WTC11 (cell line): ENCODE data around the gene GALNT18. TPM values are rescaled to one million over a fixed set of nuclear protein-coding genes. Genes with fewer than 3 reads are reported as not detected.

Source experiments
- ATAC-seq: fragments of 200-7000 bp; cut with Tn5 transposase; 2 replicates; pipeline ENCODE4 v1.10.0; 2021; ENCODE audit warnings: mild to moderate bottlenecking, moderate library complexity
- CTCF ChIA-PET: fragments of 300-600 bp; sonication (Branson Sonifier 250); formaldehyde crosslinking; loops from one replicate; lab custom pipeline; 2021; ENCODE audit warnings: antibody characterized with exemption; lab: Charles Lee
- POLR2A ChIA-PET: fragments of 350-600 bp; sonication (Branson Sonifier 250); formaldehyde crosslinking; loops from one replicate; lab custom pipeline; 2021; ENCODE audit warnings: antibody characterized with exemption; lab: Charles Lee
- DNase-seq: peaks from one replicate; pipeline ENCODE4 v3.0.0; 2021; ENCODE audit warnings: low spot score
- H3K27ac Mint-ChIP-seq: 2 replicates; pipeline ENCODE4 v1.8.0; 2021; ENCODE audit warnings: mixed read lengths
- H3K27me3 Mint-ChIP-seq: 2 replicates; pipeline ENCODE4 v1.8.0; 2021; ENCODE audit warnings: low read depth, mild to moderate bottlenecking, moderate library complexity, mixed read lengths
- H3K36me3 Mint-ChIP-seq: 2 replicates; pipeline ENCODE4 v1.8.0; 2021; ENCODE audit warnings: mixed read lengths
- H3K4me1 Mint-ChIP-seq: 2 replicates; pipeline ENCODE4 v1.8.0; 2022; ENCODE audit warnings: mixed read lengths
- H3K4me3 Mint-ChIP-seq: 2 replicates; pipeline ENCODE4 v1.8.0; 2021; ENCODE audit warnings: mild to moderate bottlenecking, moderate library complexity, mixed read lengths
- H3K9me3 Mint-ChIP-seq: 2 replicates; pipeline ENCODE4 v1.8.0; 2021; ENCODE audit warnings: mixed read lengths
- CREB1 ChIP-seq: sonication (generic); formaldehyde crosslinking; IDR thresholded peaks from 2 replicates; pipeline ENCODE4 v1.8.0; 2023; ENCODE audit warnings: mild to moderate bottlenecking, missing genetic modification reagents
- CREM ChIP-seq: sonication (generic); formaldehyde crosslinking; IDR thresholded peaks from 2 replicates; pipeline ENCODE4 v1.8.1; 2022; ENCODE audit warnings: mild to moderate bottlenecking, missing genetic modification reagents, moderate library complexity
- JAZF1 ChIP-seq: fragments of 250-450 bp; sonication (Bioruptor Pico); IDR thresholded peaks from 2 replicates; pipeline ENCODE4 v1.9.0; 2021; ENCODE audit warnings: moderate library complexity, mild to moderate bottlenecking, inconsistent platforms
- KAT7 ChIP-seq: sonication (generic); formaldehyde crosslinking; IDR thresholded peaks from 2 replicates; pipeline ENCODE4 v1.8.1; 2023; ENCODE audit warnings: missing genetic modification reagents, mild to moderate bottlenecking, borderline replicate concordance
- RORB ChIP-seq: fragments of 250-450 bp; sonication (Bioruptor Pico); IDR thresholded peaks from 2 replicates; pipeline ENCODE4 v1.9.0; 2021; ENCODE audit warnings: mild to moderate bottlenecking
- TEAD4 ChIP-seq: sonication (generic); formaldehyde crosslinking; IDR thresholded peaks from 2 replicates; pipeline ENCODE4 v1.8.0; 2022; ENCODE audit warnings: mild to moderate bottlenecking, missing genetic modification reagents
- ZNF138 ChIP-seq: sonication (generic); formaldehyde crosslinking; conservative IDR thresholded peaks from 2 replicates; pipeline ENCODE4 v1.8.1; 2022; ENCODE audit warnings: mild to moderate bottlenecking, moderate library complexity, missing genetic modification reagents
- ZNF263 ChIP-seq: sonication (generic); formaldehyde crosslinking; IDR thresholded peaks from 2 replicates; pipeline ENCODE4 v1.8.1; 2022; ENCODE audit warnings: low read depth, mild to moderate bottlenecking, moderate library complexity, missing genetic modification reagents
- ZNF423 ChIP-seq: fragments of 250-450 bp; sonication (Bioruptor Pico); IDR thresholded peaks from 2 replicates; pipeline ENCODE4 v2.1.2; 2022; ENCODE audit warnings: mild to moderate bottlenecking, moderate library complexity
- total RNA-seq: library from RNA; stranded (reverse); gene quantifications from 3 replicates; pipeline ENCODE4 v1.2.3, GENCODE V29; 2021
- TF ChIP-seq, protein P1 (sequence below): sonication (generic); formaldehyde crosslinking; IDR thresholded peaks from 2 replicates; pipeline ENCODE4 v1.8.1; 2023; ENCODE audit warnings: mild to moderate bottlenecking, missing genetic modification reagents
- TF ChIP-seq, protein P2 (sequence below): fragments of 250-450 bp; sonication (Bioruptor Pico); IDR thresholded peaks from 2 replicates; pipeline ENCODE4 v2.1.2; 2022; ENCODE audit warnings: mild to moderate bottlenecking, moderate library complexity
- TF ChIP-seq, protein P3 (sequence below): sonication (generic); formaldehyde crosslinking; IDR thresholded peaks from 2 replicates; pipeline ENCODE4 v1.8.1; 2023; ENCODE audit warnings: mild to moderate bottlenecking, moderate library complexity, missing genetic modification reagents
- TF ChIP-seq, protein P4 (sequence below): sonication (generic); formaldehyde crosslinking; IDR thresholded peaks from 2 replicates; pipeline ENCODE4 v1.8.1; 2023; ENCODE audit warnings: mild to moderate bottlenecking, missing genetic modification reagents, moderate library complexity

GALNT18 gene
- total RNA-seq, 1 experiment from 2014 or later = 5.0 TPM

DNA sequence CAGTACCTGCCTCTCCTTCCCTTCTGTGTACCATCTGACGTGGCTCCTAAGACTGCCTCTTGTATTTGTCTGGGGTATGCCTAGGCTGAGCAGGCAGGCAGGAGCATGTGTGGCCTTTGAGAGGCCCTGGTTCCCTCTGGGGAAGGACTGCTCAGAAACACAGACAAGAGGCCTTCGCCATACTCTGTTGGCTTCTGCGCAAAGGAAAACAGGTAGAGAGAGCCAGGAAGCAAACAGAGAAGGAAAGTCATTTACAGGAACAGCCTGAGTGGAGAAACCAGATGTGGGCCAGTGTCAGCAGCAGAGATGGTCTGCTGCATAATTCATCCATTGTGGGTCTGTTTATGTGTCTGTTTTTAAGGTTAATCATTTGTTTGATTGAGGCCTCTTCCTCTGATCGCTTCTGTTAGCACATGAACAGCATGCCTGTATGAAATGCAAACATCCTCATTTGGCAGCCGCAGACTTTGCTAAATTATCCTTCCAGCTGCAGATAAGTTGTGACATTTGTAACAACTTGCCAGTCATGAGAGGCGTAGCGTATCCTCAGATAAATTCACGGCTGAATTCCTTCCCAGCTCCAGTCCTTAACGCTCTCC is 119.4 kb downstream of the GALNT18 start (continued):
- TF ChIP-seq ZNF263 (CRISPR knock-in tag) (no peak), CREM (CRISPR knock-in tag) (no peak), KAT7 (no peak), JAZF1 (CRISPR knock-in tag) (no peak), CREB1 (CRISPR knock-in tag) (no peak)
- TF ChIP-seq, protein P1, sequence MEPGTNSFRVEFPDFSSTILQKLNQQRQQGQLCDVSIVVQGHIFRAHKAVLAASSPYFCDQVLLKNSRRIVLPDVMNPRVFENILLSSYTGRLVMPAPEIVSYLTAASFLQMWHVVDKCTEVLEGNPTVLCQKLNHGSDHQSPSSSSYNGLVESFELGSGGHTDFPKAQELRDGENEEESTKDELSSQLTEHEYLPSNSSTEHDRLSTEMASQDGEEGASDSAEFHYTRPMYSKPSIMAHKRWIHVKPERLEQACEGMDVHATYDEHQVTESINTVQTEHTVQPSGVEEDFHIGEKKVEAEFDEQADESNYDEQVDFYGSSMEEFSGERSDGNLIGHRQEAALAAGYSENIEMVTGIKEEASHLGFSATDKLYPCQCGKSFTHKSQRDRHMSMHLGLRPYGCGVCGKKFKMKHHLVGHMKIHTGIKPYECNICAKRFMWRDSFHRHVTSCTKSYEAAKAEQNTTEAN = no peak
- TF ChIP-seq, protein P2, sequence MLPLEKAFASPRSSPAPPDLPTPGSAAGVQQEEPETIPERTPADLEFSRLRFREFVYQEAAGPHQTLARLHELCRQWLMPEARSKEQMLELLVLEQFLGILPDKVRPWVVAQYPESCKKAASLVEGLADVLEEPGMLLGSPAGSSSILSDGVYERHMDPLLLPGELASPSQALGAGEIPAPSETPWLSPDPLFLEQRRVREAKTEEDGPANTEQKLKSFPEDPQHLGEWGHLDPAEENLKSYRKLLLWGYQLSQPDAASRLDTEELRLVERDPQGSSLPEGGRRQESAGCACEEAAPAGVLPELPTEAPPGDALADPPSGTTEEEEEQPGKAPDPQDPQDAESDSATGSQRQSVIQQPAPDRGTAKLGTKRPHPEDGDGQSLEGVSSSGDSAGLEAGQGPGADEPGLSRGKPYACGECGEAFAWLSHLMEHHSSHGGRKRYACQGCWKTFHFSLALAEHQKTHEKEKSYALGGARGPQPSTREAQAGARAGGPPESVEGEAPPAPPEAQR = no peak

DNA sequence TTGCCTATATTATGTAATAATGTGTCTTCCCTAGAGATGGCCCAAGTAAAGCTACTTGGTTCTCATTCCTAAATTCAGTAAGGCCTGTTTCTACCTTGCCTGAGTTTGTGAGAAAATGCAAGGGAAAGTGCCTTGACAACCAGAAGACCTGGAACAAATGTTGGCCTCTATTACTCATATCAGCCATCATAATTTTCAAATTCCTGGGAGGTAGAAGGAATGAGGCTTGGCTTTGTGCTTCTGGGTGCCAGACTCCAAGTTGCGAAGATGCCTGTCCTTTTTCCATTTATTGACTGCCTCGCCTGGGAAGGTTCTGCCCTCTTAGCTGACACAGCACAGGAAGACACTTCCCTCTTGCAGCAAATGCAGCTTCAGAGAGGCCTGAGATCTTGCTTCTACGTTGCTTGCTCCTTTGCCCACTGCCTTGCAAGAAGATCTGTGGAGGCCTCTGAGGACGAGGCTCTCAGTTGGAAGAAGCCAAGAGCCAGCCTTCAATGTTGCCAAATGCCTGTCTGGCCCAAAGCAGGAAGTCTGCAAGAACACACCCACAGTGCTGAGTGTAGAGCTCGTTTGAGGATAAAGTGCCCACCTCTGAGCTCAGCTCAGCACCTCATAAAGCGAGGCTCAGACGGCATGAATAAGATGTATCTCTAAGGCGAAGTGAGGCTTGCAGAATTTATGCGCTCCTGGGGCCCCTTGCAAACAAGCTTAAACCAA is 120.1 kb downstream of the GALNT18 start:
- ChIA-PET CTCF (interaction anchor here (1.9 kb wide), 1 partner anchor 120 kb away, joined by 8 read pairs; the partner anchor contains the start of gene GALNT18), POLR2A (no interaction called here)
- Mint-ChIP-seq H3K27me3 (no peaks in the 10 kb centered on the region), H3K9me3 (no peaks in the 10 kb centered on the region), H3K36me3 (no peaks in the 10 kb centered on the region), H3K4me1 (peaks cover 28% of the 10 kb centered on the region), H3K4me3 (no peak overlapping the region), H3K27ac (no peak overlapping the region)
- ATAC-seq (peak; percentile 28; the same call in 1 of the 2 replicates), DNase-seq (no peak)
- TF ChIP-seq, protein P3, sequence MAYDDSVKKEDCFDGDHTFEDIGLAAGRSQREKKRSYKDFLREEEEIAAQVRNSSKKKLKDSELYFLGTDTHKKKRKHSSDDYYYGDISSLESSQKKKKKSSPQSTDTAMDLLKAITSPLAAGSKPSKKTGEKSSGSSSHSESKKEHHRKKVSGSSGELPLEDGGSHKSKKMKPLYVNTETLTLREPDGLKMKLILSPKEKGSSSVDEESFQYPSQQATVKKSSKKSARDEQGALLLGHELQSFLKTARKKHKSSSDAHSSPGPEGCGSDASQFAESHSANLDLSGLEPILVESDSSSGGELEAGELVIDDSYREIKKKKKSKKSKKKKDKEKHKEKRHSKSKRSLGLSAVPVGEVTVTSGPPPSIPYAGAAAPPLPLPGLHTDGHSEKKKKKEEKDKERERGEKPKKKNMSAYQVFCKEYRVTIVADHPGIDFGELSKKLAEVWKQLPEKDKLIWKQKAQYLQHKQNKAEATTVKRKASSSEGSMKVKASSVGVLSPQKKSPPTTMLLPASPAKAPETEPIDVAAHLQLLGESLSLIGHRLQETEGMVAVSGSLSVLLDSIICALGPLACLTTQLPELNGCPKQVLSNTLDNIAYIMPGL (CRISPR knock-in tag) = no peak
- TF ChIP-seq TEAD4 (CRISPR knock-in tag) (no peak), ZNF138 (CRISPR knock-in tag) (no peak), RORB (CRISPR knock-in tag) (no peak)
- TF ChIP-seq, protein P4, sequence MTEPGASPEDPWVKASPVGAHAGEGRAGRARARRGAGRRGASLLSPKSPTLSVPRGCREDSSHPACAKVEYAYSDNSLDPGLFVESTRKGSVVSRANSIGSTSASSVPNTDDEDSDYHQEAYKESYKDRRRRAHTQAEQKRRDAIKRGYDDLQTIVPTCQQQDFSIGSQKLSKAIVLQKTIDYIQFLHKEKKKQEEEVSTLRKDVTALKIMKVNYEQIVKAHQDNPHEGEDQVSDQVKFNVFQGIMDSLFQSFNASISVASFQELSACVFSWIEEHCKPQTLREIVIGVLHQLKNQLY (CRISPR knock-in tag) = no peak

DNA sequence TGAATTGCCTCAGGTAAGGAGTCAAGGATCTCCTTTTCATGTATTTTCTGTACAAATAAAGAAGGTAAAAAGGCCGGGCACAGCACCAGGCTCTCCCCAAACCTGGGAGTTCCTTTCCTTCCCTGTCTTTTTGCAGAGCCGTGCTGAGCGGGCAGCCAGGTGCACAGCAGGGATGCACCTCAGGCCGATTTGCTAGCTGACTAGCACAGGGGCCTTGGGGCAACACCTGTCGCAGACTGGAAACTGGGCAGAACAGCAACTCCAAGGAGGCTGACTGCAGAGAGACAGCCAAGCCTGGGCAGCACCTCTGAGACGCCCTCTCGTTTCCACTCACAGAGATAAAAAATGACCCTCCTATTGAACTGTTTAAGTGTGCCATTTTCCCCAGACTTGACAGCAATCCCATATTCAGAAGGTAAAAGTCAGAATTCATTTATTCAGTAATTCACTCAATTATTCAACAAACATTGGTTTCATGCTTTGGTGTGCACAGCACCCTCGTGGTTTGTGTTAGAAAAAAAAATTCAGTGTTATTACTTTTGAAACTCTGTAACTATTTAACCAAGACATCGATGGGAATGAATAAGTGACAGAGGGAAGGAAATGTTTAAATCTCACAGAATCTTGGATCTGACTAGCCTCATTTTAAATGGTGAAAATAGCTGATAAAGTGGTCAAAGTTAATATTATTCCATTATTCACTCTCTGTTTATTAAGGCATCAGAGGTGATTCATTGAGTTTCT is 120.9 kb downstream of the GALNT18 start:
- Mint-ChIP-seq H3K9me3 (no peaks in the 10 kb centered on the region), H3K27ac (no peak overlapping the region), H3K27me3 (no peaks in the 10 kb centered on the region), H3K36me3 (no peaks in the 10 kb centered on the region), H3K4me1 (peaks cover 28% of the 10 kb centered on the region), H3K4me3 (no peak overlapping the region)
- DNase-seq = peak; percentile 60
- peak; percentile 83 for ATAC-seq
- POLR2A ChIA-PET = no interaction called here
- CTCF ChIA-PET = interaction anchor here (1.9 kb wide), 1 partner anchor 120 kb away, joined by 8 read pairs; the partner anchor contains the start of gene GALNT18
- TF ChIP-seq, protein P3 (CRISPR knock-in tag) = no peak
- peak; percentile 71; the same call in 1 of the 2 replicates for TF ChIP-seq ZNF423 (CRISPR knock-in tag)
